Subcutaneous preadipocyte (primary cell): Measurements from ENCODE around the gene ECHDC3. TPM values are rescaled to one million over a fixed set of nuclear protein-coding genes. Genes with fewer than 3 reads are reported as not detected.

Source experiments
- total RNA-seq: library from RNA; depleted of rRNA; stranded (reverse); fragments of >200 nt; gene quantifications from 2 replicates; pipeline ENCODE4 v1.2.3, GENCODE V29; 2012

ECHDC3 gene
- total RNA-seq: 2.9 and 4.4 TPM in 2 replicates

GRCh38 chr10:11742009-11742778 lies at the start of gene ECHDC3:
ECHDC3 (plus strand) TSS chr10:11742382; CDS start chr10:11742577, 195 bp downstream.

Other genes starting within 250 kb of the ECHDC3 start
- 8.1 and 10.2 TPM in 2 replicates for gene USP6NL, start 130.7 kb upstream of the ECHDC3 start, total RNA-seq
- 1.5 and 3.3 TPM in 2 replicates for gene PROSER2, start 81.0 kb downstream of the ECHDC3 start, total RNA-seq